ENCODE results near the gene RHOBTB3.

RHOBTB3 gene

GRCh38 chr5:95741458-95741857 lies 10.3 kb downstream of the RHOBTB3 start:
- no peak for DNase-seq (ENCODE audit: low read depth, low spot score)
- H3K4me3 ChIP-seq (ENCODE audit: low read depth, low read length), result no peak overlapping the region
- no peak for TF ChIP-seq CTCF (IDR thresholded peaks at IDR 0.05; ENCODE audit: low read depth, low read length)
- in situ Hi-C loops (cut with HindIII; ENCODE audit: low sequenced_read_pairs), result no loop called here

GRCh38 chr5:95743232-95743631 lies 12.1 kb downstream of the RHOBTB3 start:
- no peak for TF ChIP-seq CTCF (IDR thresholded peaks at IDR 0.05; ENCODE audit: low read depth, low read length)
- no peak for DNase-seq (ENCODE audit: low read depth, low spot score)
- in situ Hi-C loops (cut with HindIII; ENCODE audit: low sequenced_read_pairs), result no loop called here
- H3K4me3 ChIP-seq (ENCODE audit: low read depth, low read length), result no peak overlapping the region

GRCh38 chr5:95743877-95744276 lies 12.7 kb downstream of the RHOBTB3 start:
- in situ Hi-C loops (cut with HindIII; ENCODE audit: low sequenced_read_pairs), result no loop called here

GRCh38 chr5:95746194-95746593 lies 15.1 kb downstream of the RHOBTB3 start:
- no peak for DNase-seq (ENCODE audit: low read depth, low spot score)
- TF ChIP-seq CTCF (IDR thresholded peaks at IDR 0.05; ENCODE audit: low read depth, low read length), result no peak
- in situ Hi-C loops (cut with HindIII; ENCODE audit: low sequenced_read_pairs), result no loop called here
- no peak overlapping the region for H3K4me3 ChIP-seq (ENCODE audit: low read depth, low read length)

More at GRCh38 chr5:95743877-95744276, 12.7 kb downstream of the RHOBTB3 start:
- no peak overlapping the region for H3K4me3 ChIP-seq (ENCODE audit: low read depth, low read length)
- no peak for DNase-seq (ENCODE audit: low read depth, low spot score)
- TF ChIP-seq CTCF (IDR thresholded peaks at IDR 0.05; ENCODE audit: low read depth, low read length), result no peak

- H3K4me3 ChIP-seq (ENCODE audit: low read depth, low read length), result no peak overlapping the region
- no peak for DNase-seq (ENCODE audit: low read depth, low spot score)
- in situ Hi-C loops (cut with HindIII; ENCODE audit: low sequenced_read_pairs), result no loop called here
Observed at GRCh38 chr5:95746722-95747679, 15.9 kb downstream of the RHOBTB3 start.

GRCh38 chr5:95748133-95748532 lies 17.0 kb downstream of the RHOBTB3 start:
- no peak overlapping the region for H3K4me3 ChIP-seq (ENCODE audit: low read depth, low read length)
- TF ChIP-seq CTCF (IDR thresholded peaks at IDR 0.05; ENCODE audit: low read depth, low read length), result no peak
- in situ Hi-C loops (cut with HindIII; ENCODE audit: low sequenced_read_pairs), result no loop called here
- DNase-seq (ENCODE audit: low read depth, low spot score), result no peak

More at GRCh38 chr5:95746722-95747679, 15.9 kb downstream of the RHOBTB3 start:
- TF ChIP-seq CTCF (IDR thresholded peaks at IDR 0.05; ENCODE audit: low read depth, low read length), result no peak

Measured in astrocyte of the spinal cord (primary cell).